Stimulated activated CD4-positive, alpha-beta T cell treated with anti-CD3 and anti-CD28 coated beads, TNF-alpha, amount 100 ng/mL, for 24 hours (primary cell): Measurements from ENCODE around the gene CACTIN.

Experiments used
- DNase-seq, 3 experiments: peaks; one replicate each; pipeline ENCODE4 v3.0.0-alpha.2; 2020; ENCODE audit warnings: low read depth in 3 of 3

Gene CACTIN

GRCh38 chr19:3646336-3647092 lies 19.9 kb upstream of the CACTIN start:
- DNase-seq: no peak

GRCh38 chr19:3645726-3646125 lies 19.1 kb upstream of the CACTIN start:
- DNase-seq: no peak

GRCh38 chr19:3645067-3645396 lies 18.4 kb upstream of the CACTIN start:
- no peak for DNase-seq

GRCh38 chr19:3644351-3645066 lies 17.9 kb upstream of the CACTIN start:
- no peak for DNase-seq

GRCh38 chr19:3643674-3644313 lies 17.2 kb upstream of the CACTIN start:
- no peak for DNase-seq

GRCh38 chr19:3642987-3643673 lies 16.5 kb upstream of the CACTIN start:
- DNase-seq: no peak

- no peak for DNase-seq
Observed at GRCh38 chr19:3642296-3642695, 15.7 kb upstream of the CACTIN start.

GRCh38 chr19:3641515-3642269 lies 15.1 kb upstream of the CACTIN start:
- DNase-seq: no peak

GRCh38 chr19:3639479-3639878 lies 12.9 kb upstream of the CACTIN start:
- DNase-seq: no peak

GRCh38 chr19:3638208-3639193 lies 11.9 kb upstream of the CACTIN start:
- no peak for DNase-seq

GRCh38 chr19:3637621-3638020 lies 11.0 kb upstream of the CACTIN start:
- DNase-seq: no peak

GRCh38 chr19:3636962-3637361 lies 10.4 kb upstream of the CACTIN start:
- no peak for DNase-seq

GRCh38 chr19:3636506-3636905 lies 9.9 kb upstream of the CACTIN start:
- DNase-seq: no peak

- DNase-seq: no peak
Observed at GRCh38 chr19:3634496-3635045, 8.0 kb upstream of the CACTIN start.

- no peak for DNase-seq
Observed at GRCh38 chr19:3633559-3633988, 7.0 kb upstream of the CACTIN start.

GRCh38 chr19:3632739-3633558 lies 6.4 kb upstream of the CACTIN start:
- no peak for DNase-seq

- DNase-seq: no peak
Observed at GRCh38 chr19:3632098-3632497, 5.5 kb upstream of the CACTIN start.

GRCh38 chr19:3631053-3631861 lies 4.7 kb upstream of the CACTIN start:
- DNase-seq: no peak
